HCT116 (cell line): ENCODE results near the gene UBE2V1. TPM values are rescaled to one million over a fixed set of nuclear protein-coding genes. Genes with fewer than 3 reads are reported as not detected.
A peak's percentile ranks its signal among the peaks of the same experiment; 100 is the strongest.

Source experiments
- ATAC-seq: fragments of 200-7000 bp; cut with Tn5 transposase; 2 replicates; pipeline ENCODE4 v1.9.1; 2020; ENCODE audit warnings: mild to moderate bottlenecking, moderate library complexity
- BruUV-seq: library from RNA; stranded (reverse); fragments of 400-500 nt; replicated peaks from 2 replicates; lab custom pipeline; 2021; lab: Mats Ljungman, UMichigan
- CTCF ChIA-PET: fragments of 300-600 bp; sonication (Branson Sonifier 250); formaldehyde crosslinking; loops from one replicate; lab custom pipeline; 2021; ENCODE audit warnings: antibody characterized with exemption; lab: Charles Lee
- POLR2A ChIA-PET: fragments of 300-600, 350-600 bp; sonication (Branson Sonifier 250); formaldehyde crosslinking; loops from one replicate; lab custom pipeline; 2021; ENCODE audit warnings: antibody characterized with exemption; lab: Charles Lee
- RAD21 ChIA-PET, 2 experiments: fragments of 300-600 bp; sonication (Branson Sonifier 250); formaldehyde crosslinking; loops; one replicate each; lab custom pipeline; 2023; ENCODE audit warnings: low total read pairs in 2 of 2; ENCODE audit not compliant: uncharacterized antibody in 2 of 2, unreplicated experiment in 2 of 2, low non-redundant PET in 1 of 2; lab: Charles Lee
- DNase-seq: peaks from one replicate; pipeline ENCODE4 v3.0.0-alpha.2; 2010; ENCODE audit warnings: low read depth, low spot score
- H2AFZ ChIP-seq: fragments of 200-600 bp; shearing (Covaris generic), sonication (generic); 2 replicates; pipeline ENCODE4 v1.6.1; 2017; ENCODE audit warnings: low read depth, mixed run types, mixed read lengths, antibody characterized with exemption, low read length; ENCODE audit not compliant: poor library complexity, severe bottlenecking
- H3K27ac ChIP-seq: 2 replicates; pipeline ENCODE4 v1.5.1; 2012; ENCODE audit warnings: low read depth, low read length
- H3K27me3 ChIP-seq: fragments of 200-600 bp; sonication (generic); 2 replicates; pipeline ENCODE4 v1.6.1; 2016; ENCODE audit warnings: mixed run types, low read length, mixed read lengths; ENCODE audit not compliant: insufficient read depth
- H3K36me3 ChIP-seq, 2 experiments: fragments of 200-500 bp in 1 of 2; fragments of 200-600 bp in 1 of 2; sonication (Bioruptor generic) in 1 of 2; sonication (generic) in 1 of 2; 2 replicates each; pipeline versions ENCODE4 v1.5.1 to v1.6.1; 2014 to 2016; ENCODE audit warnings: low read length in 2 of 2, inconsistent platforms in 1 of 2, mixed read lengths in 1 of 2, mixed run types in 1 of 2; ENCODE audit not compliant: insufficient read depth in 2 of 2, control insufficient read depth in 1 of 2
- H3K4me1 ChIP-seq, 2 experiments: fragments of 200-600 bp in 1 of 2; sonication (generic) in 1 of 2; 2 replicates each; pipeline versions ENCODE4 v1.5.1 to v1.6.1; 2012 to 2017; ENCODE audit warnings: low read length in 2 of 2, inconsistent platforms in 1 of 2, mild to moderate bottlenecking in 1 of 2, mixed read lengths in 1 of 2, mixed run types in 1 of 2, moderate library complexity in 1 of 2; ENCODE audit not compliant: insufficient read depth in 2 of 2, control insufficient read depth in 1 of 2
- H3K4me2 ChIP-seq: fragments of 200-600 bp; sonication (generic); 2 replicates; pipeline ENCODE4 v1.6.1; 2017; ENCODE audit warnings: mixed run types, low read length, mixed read lengths
- H3K4me3 ChIP-seq, 2 experiments: fragments of 200-600 bp in 1 of 2; sonication (generic) in 1 of 2; replicated peaks in 1 of 2; 2 replicates each; pipeline ENCODE4 v1.5.1; 2011 to 2016; ENCODE audit warnings: low read length in 2 of 2, control low read depth in 1 of 2, low read depth in 1 of 2, mild to moderate bottlenecking in 1 of 2, mixed read lengths in 1 of 2, mixed run types in 1 of 2
- H3K79me2 ChIP-seq: fragments of 200-600 bp; sonication (generic); 2 replicates; pipeline ENCODE4 v1.6.1; 2017; ENCODE audit warnings: mild to moderate bottlenecking, mixed run types, low read length, moderate library complexity, mixed read lengths; ENCODE audit not compliant: insufficient read depth
- H3K9ac ChIP-seq: fragments of 200-600 bp; sonication (generic); 2 replicates; pipeline ENCODE4 v1.6.1; 2016; ENCODE audit warnings: low read length, mixed read lengths
- H3K9me2 ChIP-seq: fragments of 200-600 bp; sonication (generic), shearing (Covaris generic); 2 replicates; pipeline ENCODE4 v1.6.1; 2017; ENCODE audit warnings: mixed run types, mild to moderate bottlenecking, moderate library complexity; ENCODE audit not compliant: insufficient read depth
- H3K9me3 ChIP-seq, 2 experiments: fragments of 200-500 bp in 1 of 2; fragments of 200-600 bp in 1 of 2; sonication (Bioruptor generic) in 1 of 2; sonication (generic) in 1 of 2; 2 replicates each; pipeline ENCODE4 v1.6.1; 2014 to 2017; ENCODE audit warnings: low read length in 2 of 2, mixed read lengths in 2 of 2, inconsistent platforms in 1 of 2, low read depth in 1 of 2, mild to moderate bottlenecking in 1 of 2, mixed run types in 1 of 2, moderate library complexity in 1 of 2; ENCODE audit not compliant: control insufficient read depth in 1 of 2, insufficient read depth in 1 of 2
- H4K20me1 ChIP-seq: fragments of 200-600 bp; sonication (generic), shearing (Covaris generic); 2 replicates; pipeline ENCODE4 v1.6.1; 2017; ENCODE audit warnings: mixed run types, mild to moderate bottlenecking, moderate library complexity; ENCODE audit not compliant: insufficient read depth
- ELF1 ChIP-seq: IDR thresholded peaks from 2 replicates; pipeline ENCODE4 v1.6.1; 2012; ENCODE audit warnings: low read depth, borderline replicate concordance
- FOSL1 ChIP-seq: IDR thresholded peaks from 2 replicates; pipeline ENCODE4 v1.6.1; 2012; ENCODE audit warnings: low read depth
- POLR2A ChIP-seq: IDR thresholded peaks from 2 replicates; pipeline ENCODE4 v1.7.0; 2011; ENCODE audit warnings: borderline replicate concordance; ENCODE audit not compliant: insufficient read depth, insufficient read length; ENCODE audit errors: extremely low read depth
- POLR2AphosphoS5 ChIP-seq: IDR thresholded peaks from 2 replicates; pipeline ENCODE4 v1.6.1; 2011; ENCODE audit warnings: mild to moderate bottlenecking, low read depth, low read length, moderate library complexity
- RAD21 ChIP-seq: IDR thresholded peaks from 2 replicates; pipeline ENCODE4 v1.6.1; 2012; ENCODE audit warnings: low read depth, mild to moderate bottlenecking
- SIN3A ChIP-seq: IDR thresholded peaks from 2 replicates; pipeline ENCODE4 v1.6.1; 2012; ENCODE audit warnings: low read depth
- SRF ChIP-seq: IDR thresholded peaks from 2 replicates; pipeline ENCODE4 v1.6.1; 2012; ENCODE audit warnings: low read depth
- YY1 ChIP-seq: IDR thresholded peaks from 2 replicates; pipeline ENCODE4 v1.6.1; 2011; ENCODE audit warnings: low read length, low read depth, moderate library complexity, mild to moderate bottlenecking; ENCODE audit not compliant: insufficient replicate concordance; ENCODE audit errors: extremely low read depth
- ZFX ChIP-seq: fragments of 450-650 bp; IDR thresholded peaks from 2 replicates; pipeline ENCODE4 v1.6.1; 2017
- intact Hi-C: fragments of 100-400 bp; cut with micrococcal nuclease; formaldehyde crosslinking; loops from 2 replicates; pipeline ENCODE4 v1.10.0; 2022
- total RNA-seq: library from RNA; stranded (reverse); gene quantifications from one replicate; pipeline ENCODE4 v1.2.1, GENCODE V29; 2021; ENCODE audit not compliant: unreplicated experiment
- TF ChIP-seq, protein P1 (sequence below): IDR thresholded peaks from 2 replicates; pipeline ENCODE4 v1.6.1; 2012
- TF ChIP-seq, protein P2 (sequence below), 3 experiments: fragments of 200-600 bp in 1 of 3; sonication (generic) in 1 of 3; IDR thresholded peaks in 2 of 3; conservative IDR thresholded peaks in 1 of 3; 2 replicates each; pipeline ENCODE4 v1.5.1; 2012 to 2017; ENCODE audit warnings: low read depth in 2 of 3, low read length in 2 of 3, antibody characterized with exemption in 1 of 3, borderline replicate concordance in 1 of 3, control low read depth in 1 of 3, mild to moderate bottlenecking in 1 of 3, mixed read lengths in 1 of 3, mixed run types in 1 of 3, moderate library complexity in 1 of 3; ENCODE audit not compliant: insufficient read depth in 1 of 3
- TF ChIP-seq, protein P3 (sequence below): IDR thresholded peaks from 2 replicates; pipeline ENCODE4 v1.6.1; 2012; ENCODE audit warnings: low read depth

The UBE2V1 gene
- total RNA-seq, 1 experiment from 2014 or later: 114 TPM

DNA sequence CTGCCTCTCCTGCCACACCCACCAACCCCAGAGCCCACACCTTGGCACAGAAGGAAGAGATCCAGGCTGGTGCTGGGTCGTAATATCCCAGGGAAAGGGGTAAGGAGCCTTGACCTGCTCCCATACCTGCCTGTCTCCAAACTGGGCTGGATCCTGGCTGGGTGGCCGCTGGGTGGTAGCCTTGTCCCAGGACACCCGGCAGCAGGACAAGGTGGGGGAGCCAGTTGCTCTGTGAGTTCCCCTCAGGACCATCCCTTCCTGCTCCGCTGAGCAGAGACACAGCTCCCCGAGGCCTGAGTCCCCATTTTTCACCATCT is 58.8 kb downstream of the UBE2V1 start:
- H3K4me3 ChIP-seq: no peak overlapping the region
- H3K9me2 ChIP-seq: no peaks in the 10 kb centered on the region
- H3K9ac ChIP-seq: no peak overlapping the region
- no peaks in the 10 kb centered on the region for H4K20me1 ChIP-seq
- ATAC-seq: peak; percentile 30; the same call in 1 of the 2 replicates
- H3K4me2 ChIP-seq: no peak overlapping the region
- H2AFZ ChIP-seq: no peak overlapping the region
- TF ChIP-seq POLR2AphosphoS5 (no peak), SRF (no peak), SIN3A (no peak), ZFX (no peak), ELF1 (no peak), RAD21 (no peak), YY1 (no peak)
- TF ChIP-seq, protein P1, sequence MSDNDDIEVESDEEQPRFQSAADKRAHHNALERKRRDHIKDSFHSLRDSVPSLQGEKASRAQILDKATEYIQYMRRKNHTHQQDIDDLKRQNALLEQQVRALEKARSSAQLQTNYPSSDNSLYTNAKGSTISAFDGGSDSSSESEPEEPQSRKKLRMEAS: no peak
- DNase-seq: no peak
- POLR2A ChIA-PET: no interaction called here
- H3K36me3 ChIP-seq: no peaks in the 10 kb centered on the region
- H3K27ac ChIP-seq: no peak overlapping the region
- H3K4me1 ChIP-seq: peaks cover 3 to 4% of the 10 kb centered on the region in 2 experiments; a peak in 3 of 4 replicates
- H3K27me3 ChIP-seq: no peaks in the 10 kb centered on the region
- RAD21 ChIA-PET: no interaction called here
- intact Hi-C loops: no loop called here
- CTCF ChIA-PET: no interaction called here
- no TSS peak for BruUV-seq
- H3K9me3 ChIP-seq: no peaks in the 10 kb centered on the region
- H3K79me2 ChIP-seq: no peaks in the 10 kb centered on the region

DNA sequence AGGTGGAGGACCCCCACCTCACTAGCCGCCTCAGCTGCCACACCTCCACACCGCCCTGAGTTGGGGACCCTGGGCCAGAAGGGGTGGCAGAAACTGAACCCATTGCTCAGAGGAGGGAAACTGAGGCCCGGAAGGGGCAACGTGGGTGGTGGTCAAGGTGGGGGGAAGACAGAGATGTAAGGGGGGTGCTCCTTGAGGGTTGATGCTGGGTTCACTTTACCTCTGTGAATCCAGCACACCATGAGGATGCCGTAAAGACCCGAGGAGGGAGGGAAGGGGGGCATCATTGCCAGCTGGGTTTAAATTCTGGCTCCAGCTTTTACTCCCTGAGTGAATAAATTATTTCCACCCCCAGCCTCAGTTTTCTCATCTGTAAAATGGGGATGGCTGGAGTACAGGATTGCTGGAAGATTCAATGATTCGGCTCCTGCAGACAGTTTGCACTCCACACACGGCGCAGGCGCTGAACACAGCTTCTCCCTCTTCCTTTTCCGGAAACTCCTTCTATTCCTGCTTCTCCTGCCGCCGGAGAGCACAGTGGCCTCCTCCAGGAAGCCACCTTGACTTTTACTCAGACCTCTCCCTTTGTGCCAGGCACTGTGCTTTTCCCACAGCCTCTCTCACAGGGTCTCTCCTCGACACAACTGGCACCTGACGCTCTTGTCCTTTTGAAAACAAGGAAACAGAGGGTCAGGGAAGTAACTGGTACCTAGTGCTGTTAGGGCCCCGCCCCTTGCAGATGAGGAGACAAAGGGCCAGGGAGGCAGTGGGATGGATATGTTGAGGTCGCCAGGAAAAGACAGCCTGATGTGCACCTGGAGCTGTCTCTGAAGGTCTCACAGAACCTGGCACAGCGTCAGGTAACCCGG is 59.4 kb downstream of the UBE2V1 start:
- intact Hi-C loops: no loop called here
- H3K36me3 ChIP-seq: no peaks in the 10 kb centered on the region

More for the DNA sequence above, 59.4 kb downstream of the UBE2V1 start:
- no TSS peak for BruUV-seq
- Histone ChIP-seq H3K79me2 (no peaks in the 10 kb centered on the region), H3K27ac (no peak overlapping the region), H3K4me1 (peaks cover 0 to 2% of the 10 kb centered on the region in 2 experiments; a peak in 1 of 4 replicates), H2AFZ (no peak overlapping the region), H4K20me1 (no peaks in the 10 kb centered on the region), H3K9ac (no peak overlapping the region), H3K9me3 (no peaks in the 10 kb centered on the region), H3K27me3 (no peaks in the 10 kb centered on the region), H3K4me3 (no peak overlapping the region), H3K4me2 (no peak overlapping the region), H3K9me2 (no peaks in the 10 kb centered on the region)
- ATAC-seq: no peak
- CTCF ChIA-PET: no interaction called here
- POLR2A ChIA-PET: no interaction called here
- RAD21 ChIA-PET: no interaction called here
- TF ChIP-seq POLR2A: no peak
- TF ChIP-seq, protein P2, sequence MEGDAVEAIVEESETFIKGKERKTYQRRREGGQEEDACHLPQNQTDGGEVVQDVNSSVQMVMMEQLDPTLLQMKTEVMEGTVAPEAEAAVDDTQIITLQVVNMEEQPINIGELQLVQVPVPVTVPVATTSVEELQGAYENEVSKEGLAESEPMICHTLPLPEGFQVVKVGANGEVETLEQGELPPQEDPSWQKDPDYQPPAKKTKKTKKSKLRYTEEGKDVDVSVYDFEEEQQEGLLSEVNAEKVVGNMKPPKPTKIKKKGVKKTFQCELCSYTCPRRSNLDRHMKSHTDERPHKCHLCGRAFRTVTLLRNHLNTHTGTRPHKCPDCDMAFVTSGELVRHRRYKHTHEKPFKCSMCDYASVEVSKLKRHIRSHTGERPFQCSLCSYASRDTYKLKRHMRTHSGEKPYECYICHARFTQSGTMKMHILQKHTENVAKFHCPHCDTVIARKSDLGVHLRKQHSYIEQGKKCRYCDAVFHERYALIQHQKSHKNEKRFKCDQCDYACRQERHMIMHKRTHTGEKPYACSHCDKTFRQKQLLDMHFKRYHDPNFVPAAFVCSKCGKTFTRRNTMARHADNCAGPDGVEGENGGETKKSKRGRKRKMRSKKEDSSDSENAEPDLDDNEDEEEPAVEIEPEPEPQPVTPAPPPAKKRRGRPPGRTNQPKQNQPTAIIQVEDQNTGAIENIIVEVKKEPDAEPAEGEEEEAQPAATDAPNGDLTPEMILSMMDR (IDR thresholded peaks at IDR 0.05 in 2 of 3, conservative IDR thresholded peaks at IDR 0.05 in 1 of 3; ENCODE audit: borderline replicate concordance in 1 of 3, insufficient read depth in 1 of 3, low read depth in 2 of 3, low read length in 2 of 3): no peak
- TF ChIP-seq, protein P3, sequence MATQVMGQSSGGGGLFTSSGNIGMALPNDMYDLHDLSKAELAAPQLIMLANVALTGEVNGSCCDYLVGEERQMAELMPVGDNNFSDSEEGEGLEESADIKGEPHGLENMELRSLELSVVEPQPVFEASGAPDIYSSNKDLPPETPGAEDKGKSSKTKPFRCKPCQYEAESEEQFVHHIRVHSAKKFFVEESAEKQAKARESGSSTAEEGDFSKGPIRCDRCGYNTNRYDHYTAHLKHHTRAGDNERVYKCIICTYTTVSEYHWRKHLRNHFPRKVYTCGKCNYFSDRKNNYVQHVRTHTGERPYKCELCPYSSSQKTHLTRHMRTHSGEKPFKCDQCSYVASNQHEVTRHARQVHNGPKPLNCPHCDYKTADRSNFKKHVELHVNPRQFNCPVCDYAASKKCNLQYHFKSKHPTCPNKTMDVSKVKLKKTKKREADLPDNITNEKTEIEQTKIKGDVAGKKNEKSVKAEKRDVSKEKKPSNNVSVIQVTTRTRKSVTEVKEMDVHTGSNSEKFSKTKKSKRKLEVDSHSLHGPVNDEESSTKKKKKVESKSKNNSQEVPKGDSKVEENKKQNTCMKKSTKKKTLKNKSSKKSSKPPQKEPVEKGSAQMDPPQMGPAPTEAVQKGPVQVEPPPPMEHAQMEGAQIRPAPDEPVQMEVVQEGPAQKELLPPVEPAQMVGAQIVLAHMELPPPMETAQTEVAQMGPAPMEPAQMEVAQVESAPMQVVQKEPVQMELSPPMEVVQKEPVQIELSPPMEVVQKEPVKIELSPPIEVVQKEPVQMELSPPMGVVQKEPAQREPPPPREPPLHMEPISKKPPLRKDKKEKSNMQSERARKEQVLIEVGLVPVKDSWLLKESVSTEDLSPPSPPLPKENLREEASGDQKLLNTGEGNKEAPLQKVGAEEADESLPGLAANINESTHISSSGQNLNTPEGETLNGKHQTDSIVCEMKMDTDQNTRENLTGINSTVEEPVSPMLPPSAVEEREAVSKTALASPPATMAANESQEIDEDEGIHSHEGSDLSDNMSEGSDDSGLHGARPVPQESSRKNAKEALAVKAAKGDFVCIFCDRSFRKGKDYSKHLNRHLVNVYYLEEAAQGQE: no peak
- TF ChIP-seq FOSL1: no peak
- no peak for TF ChIP-seq YY1
- DNase-seq: no peak
